Measurements from ENCODE around the gene SMIM12.

GRCh38 chr1:34829250-34829649, 30.3 kb downstream of the SMIM12 start:
- TF ChIP-seq MAFK (IDR thresholded peaks at IDR 0.05; ENCODE audit: low read depth, low read length) (no peak), TEAD4 (IDR thresholded peaks at IDR 0.05; ENCODE audit: low read depth, low read length) (no peak)
